Transverse colon (tissue), 4 donors: ENCODE data around the gene LECT2. TPM values are rescaled to one million over a fixed set of nuclear protein-coding genes. Genes with fewer than 3 reads are reported as not detected.

Experiments used
- DNase-seq: peaks from one replicate; pipeline ENCODE4 v3.0.0-alpha.2; 2019
- H3K27ac ChIP-seq, 4 donors: fragments of 200-600 bp; sonication (generic); 2 replicates each; pipeline ENCODE4 v1.5.1; 2016 to 2018; ENCODE audit warnings: inconsistent platforms in 4 of 4
- H3K27me3 ChIP-seq: fragments of 200-600 bp; sonication (generic); 2 replicates; pipeline ENCODE4 v1.5.1; 2017; ENCODE audit warnings: inconsistent platforms
- H3K36me3 ChIP-seq, 4 donors: fragments of 200-600 bp; sonication (generic); 2 replicates each; pipeline ENCODE4 v1.5.1; 2017 to 2019; ENCODE audit warnings: inconsistent platforms in 4 of 4
- H3K4me1 ChIP-seq, 4 donors: fragments of 200-600 bp; sonication (generic); 2 replicates each; pipeline ENCODE4 v1.5.1; 2017 to 2020; ENCODE audit warnings: inconsistent platforms in 4 of 4
- H3K4me3 ChIP-seq, 4 donors: fragments of 200-600 bp; sonication (generic); 1 replicate in 1 of 4; 2 replicates in 3 of 4; pipeline versions ENCODE4 v1.5.1 to v1.6.1; 2017 to 2019; ENCODE audit warnings: inconsistent platforms in 4 of 4
- H3K9me3 ChIP-seq, 2 donors: fragments of 200-600 bp; sonication (generic); 2 replicates each; pipeline ENCODE4 v1.5.1; 2017 to 2019; ENCODE audit warnings: inconsistent platforms in 2 of 2
- EP300 ChIP-seq: sonication (generic); formaldehyde crosslinking; IDR thresholded peaks from one replicate; pipeline ENCODE4 v1.6.1; 2017; ENCODE audit warnings: antibody characterized with exemption, low read depth
- POLR2A ChIP-seq: fragments of 450-650 bp; IDR thresholded peaks from one replicate; pipeline ENCODE4 v1.6.1; 2016; ENCODE audit warnings: antibody characterized with exemption, mild to moderate bottlenecking, moderate library complexity
- POLR2AphosphoS5 ChIP-seq, 3 donors: sonication (generic); formaldehyde crosslinking; IDR thresholded peaks; one replicate each; pipeline ENCODE4 v1.6.1; 2016; ENCODE audit warnings: antibody characterized with exemption in 3 of 3
- WGBS, 2 donors: methylation state at CpG; one replicate each; pipeline ENCODE4 v1.1.5; 2018; ENCODE audit warnings: low coverage in 1 of 2; 5-methylcytosine and 5-hydroxymethylcytosine counted together
- in situ Hi-C, 4 donors: fragments of 200-750 bp; cut with MboI; loops; one replicate each; pipeline versions ENCODE4 v1.15.0 to v1.15.1; 2017; ENCODE audit warnings: low sequenced_read_pairs in 3 of 4, low pct_ligation_motif_present in 1 of 4, low pct_unique_long_range_greater_than_20kb in 1 of 4
- intact Hi-C: fragments of 100-400 bp; cut with DNase I; formaldehyde crosslinking; loops from one replicate; pipeline ENCODE4 v1.15.1; 2023; ENCODE audit warnings: low total_unique reads
- total RNA-seq, 4 donors: library from RNA; depleted of rRNA; stranded (reverse); fragments of >200 nt; gene quantifications; one replicate each; pipeline ENCODE4 v1.1.0, GENCODE V29; 2016
- TF ChIP-seq, protein P1 (sequence below), 5 experiments: fragments of 200-600 bp in 3 of 5; fragments of 450-650 bp in 2 of 5; sonication (generic) in 3 of 5; IDR thresholded peaks; 1 replicate in 2 of 5; 2 replicates in 3 of 5; pipeline ENCODE4 v1.5.1; 2016 to 2017; ENCODE audit warnings: antibody characterized with exemption in 5 of 5, inconsistent platforms in 3 of 5, mild to moderate bottlenecking in 2 of 5, moderate library complexity in 1 of 5

LECT2 gene
- total RNA-seq, 4 donors from 2014 or later = not detected

DNA sequence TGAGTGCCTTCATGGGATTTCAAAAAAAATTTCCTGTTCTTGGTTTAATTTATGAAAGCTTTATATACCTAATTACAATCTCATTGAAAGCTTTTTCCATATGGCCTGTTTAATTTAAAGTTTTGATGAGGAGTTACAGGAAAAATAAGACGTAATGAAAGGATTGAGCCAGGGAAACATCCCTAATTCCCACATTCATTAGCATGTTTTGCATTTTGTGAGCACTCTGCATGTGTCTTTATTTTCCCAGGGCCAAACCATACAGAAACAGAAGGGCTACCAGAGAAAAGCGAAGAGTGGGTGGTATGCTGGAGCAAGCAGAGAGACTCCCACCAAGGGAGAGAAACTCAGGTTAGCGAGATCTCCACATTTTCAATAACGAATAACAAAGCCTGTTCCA lies 20.3 kb upstream of the LECT2 start:
- DNase-seq = no peak
- WGBS, 2 donors = 85 to 97% methylated on average over 4 of the region's 4 CpGs

DNA sequence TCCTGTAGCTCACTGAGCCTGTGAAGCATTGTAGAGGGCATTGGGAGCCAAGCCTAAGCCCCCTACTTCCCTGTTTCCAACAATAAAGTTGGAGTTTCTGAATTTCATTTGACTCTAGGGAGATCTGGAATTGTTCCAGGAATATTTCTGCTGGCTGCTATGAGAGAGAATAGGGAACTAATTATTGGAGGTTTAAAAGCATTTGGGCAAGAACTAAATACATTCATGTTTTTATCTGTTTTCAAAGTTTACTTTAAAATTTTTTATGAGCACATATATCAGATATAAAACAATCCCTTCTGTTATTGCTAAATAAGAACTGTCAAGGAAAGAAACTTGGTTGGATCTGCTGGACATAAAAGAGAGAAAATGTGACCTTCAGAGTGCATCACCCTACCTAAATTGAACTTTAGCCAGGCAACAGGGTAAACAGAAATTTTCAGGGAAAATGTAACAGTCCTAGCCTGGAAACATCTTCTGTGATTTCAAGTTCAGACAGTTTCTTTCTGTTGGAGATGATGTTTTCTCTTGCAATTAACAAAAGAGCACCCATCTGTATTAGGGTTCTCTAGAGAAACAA lies 19.3 kb upstream of the LECT2 start:
- Histone ChIP-seq H3K27me3 (peaks cover 5% of the 10 kb centered on the region), H3K4me1 (peaks cover 0 to 11% (median 0%) of the 10 kb centered on the region in 4 donors), H3K27ac (no peak overlapping the region), H3K9me3 (no peaks in the 10 kb centered on the region), H3K36me3 (no peaks in the 10 kb centered on the region), H3K4me3 (no peak overlapping the region)
- DNase-seq = no peak
- TF ChIP-seq, protein P1, sequence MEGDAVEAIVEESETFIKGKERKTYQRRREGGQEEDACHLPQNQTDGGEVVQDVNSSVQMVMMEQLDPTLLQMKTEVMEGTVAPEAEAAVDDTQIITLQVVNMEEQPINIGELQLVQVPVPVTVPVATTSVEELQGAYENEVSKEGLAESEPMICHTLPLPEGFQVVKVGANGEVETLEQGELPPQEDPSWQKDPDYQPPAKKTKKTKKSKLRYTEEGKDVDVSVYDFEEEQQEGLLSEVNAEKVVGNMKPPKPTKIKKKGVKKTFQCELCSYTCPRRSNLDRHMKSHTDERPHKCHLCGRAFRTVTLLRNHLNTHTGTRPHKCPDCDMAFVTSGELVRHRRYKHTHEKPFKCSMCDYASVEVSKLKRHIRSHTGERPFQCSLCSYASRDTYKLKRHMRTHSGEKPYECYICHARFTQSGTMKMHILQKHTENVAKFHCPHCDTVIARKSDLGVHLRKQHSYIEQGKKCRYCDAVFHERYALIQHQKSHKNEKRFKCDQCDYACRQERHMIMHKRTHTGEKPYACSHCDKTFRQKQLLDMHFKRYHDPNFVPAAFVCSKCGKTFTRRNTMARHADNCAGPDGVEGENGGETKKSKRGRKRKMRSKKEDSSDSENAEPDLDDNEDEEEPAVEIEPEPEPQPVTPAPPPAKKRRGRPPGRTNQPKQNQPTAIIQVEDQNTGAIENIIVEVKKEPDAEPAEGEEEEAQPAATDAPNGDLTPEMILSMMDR (IDR thresholded peaks at IDR 0.05) = no peak
- no peak for TF ChIP-seq EP300
- TF ChIP-seq POLR2AphosphoS5 (IDR thresholded peaks at IDR 0.05) = no peak
- TF ChIP-seq POLR2A = no peak
- intact Hi-C loops (no loop called here), in situ Hi-C loops (no loop called here)

More for the DNA sequence above, 20.3 kb upstream of the LECT2 start:
- no peak overlapping the region for H3K27ac ChIP-seq
- H3K27me3 ChIP-seq = peaks cover 5% of the 10 kb centered on the region
- no peak overlapping the region for H3K4me3 ChIP-seq
- intact Hi-C loops (no loop called here), in situ Hi-C loops (no loop called here)
- peaks cover 0 to 11% (median 2%) of the 10 kb centered on the region in 4 donors for H3K4me1 ChIP-seq
- TF ChIP-seq POLR2A (no peak), POLR2AphosphoS5 (IDR thresholded peaks at IDR 0.05) (no peak), EP300 (no peak)
- TF ChIP-seq, protein P1 (IDR thresholded peaks at IDR 0.05) = no peak
- no peaks in the 10 kb centered on the region for H3K9me3 ChIP-seq
- no peaks in the 10 kb centered on the region for H3K36me3 ChIP-seq

DNA sequence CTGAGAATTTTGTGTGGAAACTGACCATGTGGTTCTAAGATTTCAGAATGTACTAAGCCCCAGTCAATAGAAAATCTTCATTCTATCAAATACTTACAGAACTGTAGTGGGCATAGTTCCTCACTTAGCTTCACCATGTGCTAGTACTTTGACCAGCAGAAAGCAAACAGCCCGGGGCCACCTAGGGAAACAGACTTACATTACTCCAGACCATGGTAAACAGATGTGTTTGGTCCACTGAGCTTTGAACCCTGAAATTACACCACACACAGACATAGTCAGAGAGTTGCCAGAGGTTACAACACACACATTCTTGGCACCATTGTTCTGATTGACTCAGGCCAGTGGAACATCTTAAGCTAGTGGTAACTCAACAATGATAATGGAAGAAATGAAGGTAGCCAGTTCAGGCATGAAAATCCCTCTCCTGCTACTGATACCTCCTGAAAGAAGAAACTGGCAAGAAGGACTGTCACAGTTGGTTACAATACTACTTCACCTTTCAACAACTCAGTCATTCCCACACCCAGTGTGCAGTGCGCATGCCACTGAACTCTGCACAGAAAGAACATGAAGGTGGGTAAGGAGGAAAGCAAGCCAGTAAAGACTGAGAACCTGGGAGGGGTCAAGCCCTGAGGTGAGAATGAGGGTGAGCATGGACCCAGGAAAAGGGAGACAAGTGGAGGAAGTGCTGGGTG lies 18.7 kb upstream of the LECT2 start:
- Histone ChIP-seq H3K36me3 (no peaks in the 10 kb centered on the region), H3K27ac (no peak overlapping the region), H3K27me3 (peaks cover 5% of the 10 kb centered on the region), H3K4me3 (no peak overlapping the region), H3K4me1 (peaks cover 0 to 11% (median 0%) of the 10 kb centered on the region in 4 donors), H3K9me3 (no peaks in the 10 kb centered on the region)
- intact Hi-C loops (no loop called here), in situ Hi-C loops (no loop called here)
- no peak for DNase-seq
- 65 to 75% methylated on average over 2 of the region's 2 CpGs for WGBS, 2 donors
- TF ChIP-seq, protein P1 (IDR thresholded peaks at IDR 0.05) = no peak
- TF ChIP-seq EP300 (no peak), POLR2A (no peak), POLR2AphosphoS5 (IDR thresholded peaks at IDR 0.05) (no peak)

DNA sequence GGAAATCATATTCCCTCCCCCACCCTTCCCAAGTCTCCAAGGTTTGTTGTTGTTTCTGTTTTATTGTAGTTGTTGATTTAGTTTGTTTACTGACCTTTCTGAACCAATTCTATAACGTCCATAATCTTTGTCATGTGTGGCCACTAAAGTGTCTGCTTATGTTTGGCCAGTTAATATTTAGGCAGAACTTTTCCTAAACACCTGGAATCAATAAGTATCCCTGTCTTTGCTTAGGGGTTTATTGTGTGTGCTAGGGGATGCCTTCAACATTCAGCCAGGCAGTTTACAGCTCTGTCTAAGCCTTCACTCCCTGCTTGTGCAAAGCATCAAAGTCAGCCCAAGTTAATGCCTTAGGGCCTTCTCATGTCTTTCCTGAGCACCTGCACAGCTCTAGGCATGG lies 16.9 kb upstream of the LECT2 start:
- Histone ChIP-seq H3K9me3 (no peaks in the 10 kb centered on the region), H3K4me1 (peaks cover 0 to 11% (median 0%) of the 10 kb centered on the region in 4 donors), H3K27me3 (peaks cover 5% of the 10 kb centered on the region), H3K4me3 (no peak overlapping the region), H3K27ac (no peak overlapping the region), H3K36me3 (no peaks in the 10 kb centered on the region)
- TF ChIP-seq POLR2AphosphoS5 (IDR thresholded peaks at IDR 0.05) (no peak), EP300 (no peak), POLR2A (no peak)
- TF ChIP-seq, protein P1 (IDR thresholded peaks at IDR 0.05) = no peak
- in situ Hi-C loops = no loop called here
- DNase-seq = no peak
- 19% methylated on average over 1 of the region's 1 CpG; no CpG with 5 or more reads in 1 of the 2 donors for WGBS, 2 donors
- intact Hi-C loops = no loop called here
